ENCODE data around the gene FAM47E. TPM values are rescaled to one million over a fixed set of nuclear protein-coding genes. Genes with fewer than 3 reads are reported as not detected.

FAM47E gene
- total and polyA plus RNA-seq, 2 of the 8 experiments (the other 6 are each of a cell fraction or from before 2014, with no cell fraction given), result 1.3 to 1.4 TPM

GRCh38 chr4:76300012-76300411 lies 48.5 kb downstream of the FAM47E start:
- Histone ChIP-seq H3K4ac (replicated peaks; ENCODE audit: insufficient read length, low read depth, low read length) (no peak overlapping the region), H2BK20ac (ENCODE audit: low read length) (no peak overlapping the region), H3K4me3 (ENCODE audit: extremely low read depth in 1 of 4, insufficient read depth in 2 of 4, low read depth in 3 of 4, low read length in 4 of 4) (no peak overlapping the region), H3K27ac (ENCODE audit: low read depth, low read length) (no peak overlapping the region), H2BK120ac (replicated peaks; ENCODE audit: low read depth, low read length) (no peak overlapping the region), H4K5ac (ENCODE audit: insufficient read length, low read depth, low read length) (no peak overlapping the region), H4K20me1 (replicated peaks in 1 of 2; ENCODE audit: control insufficient read depth in 1 of 2, insufficient read depth in 2 of 2, low read length in 2 of 2) (peaks cover 0 to under 1% of the 10 kb centered on the region in 2 experiments), H3K23ac (ENCODE audit: insufficient read length) (no peak overlapping the region), H3K27me3 (replicated peaks in 1 of 4; ENCODE audit: control insufficient read depth in 3 of 4, extremely low read depth in 1 of 4, insufficient read depth in 3 of 4, low read length in 3 of 4) (peaks cover 0 to 4% (median 2%) of the 10 kb centered on the region in 4 experiments; a peak in 5 of 7 replicates), H2AFZ (ENCODE audit: low read length) (no peak overlapping the region), H3K9ac (replicated peaks in 1 of 4; ENCODE audit: extremely low read depth in 1 of 4, low read depth in 3 of 4, low read length in 3 of 4) (no peak overlapping the region), H3K56ac (replicated peaks; ENCODE audit: insufficient read length, low read depth, low read length) (no peak overlapping the region), H3K36me3 (ENCODE audit: control insufficient read depth in 2 of 4, insufficient read depth in 4 of 4, low read length in 3 of 4) (no peaks in the 10 kb centered on the region), H3K18ac (ENCODE audit: extremely low read depth, low read length) (no peak overlapping the region), H3K9me3 (ENCODE audit: insufficient read depth in 2 of 2, low read depth in 1 of 2, low read length in 1 of 2) (peaks cover 0 to 10% of the 10 kb centered on the region in 2 experiments; a peak in 2 of 4 replicates), H2BK5ac (ENCODE audit: low read depth, low read length) (no peak overlapping the region), H3K23me2 (ENCODE audit: low read depth, low read length) (no peaks in the 10 kb centered on the region), H4K8ac (ENCODE audit: extremely low read depth, insufficient read depth, low read length) (no peak overlapping the region), H2AK5ac (ENCODE audit: low read depth, low read length) (no peak overlapping the region), H2BK12ac (ENCODE audit: low read depth, low read length) (no peak overlapping the region), H3K4me2 (ENCODE audit: insufficient read depth in 1 of 2, low read depth in 2 of 2, low read length in 2 of 2) (no peak overlapping the region), H3K14ac (ENCODE audit: insufficient read length) (no peak overlapping the region), H3K79me1 (ENCODE audit: low read depth, low read length) (no peaks in the 10 kb centered on the region), H3K4me1 (replicated peaks in 1 of 4; ENCODE audit: control insufficient read depth in 3 of 4, insufficient read depth in 4 of 4, low read length in 3 of 4) (no peaks in the 10 kb centered on the region), H2BK15ac (ENCODE audit: low read length) (no peak overlapping the region), H4K91ac (replicated peaks; ENCODE audit: insufficient read length, low read length) (no peak overlapping the region), H3K79me2 (ENCODE audit: control insufficient read depth in 1 of 2, insufficient read depth in 2 of 2, low read length in 2 of 2) (no peaks in the 10 kb centered on the region)
- 76% methylated on average over 4 of the region's 4 CpGs; no CpG with 5 or more reads in 1 of the 2 experiments for whole genome bisulfite sequencing, 2 experiments (ENCODE audit: extremely low coverage in 1 of 2, insufficient coverage in 1 of 2, insufficient read length in 1 of 2, insufficient replicate concordance in 2 of 2, low coverage in 1 of 2, low lambda C conversion rate in 2 of 2, missing lambda C conversion rate in 1 of 2)
- CTCF ChIA-PET (ENCODE audit: partially characterized antibody), result interaction anchor here (1.0 to 1.2 kb wide), 2 partner anchors 9 to 22 kb away, joined by 3 read pairs; no protein-coding TSS in a partner anchor
- FAIRE-seq (no peak), DNase-seq (ENCODE audit: low read depth in 1 of 2, low spot score in 2 of 2) (no peak)
- POLR2A ChIA-PET (ENCODE audit: partially characterized antibody), result no interaction called here
- TF ChIP-seq CEBPB (IDR thresholded peaks at IDR 0.05; ENCODE audit: low read depth, low read length) (no peak), ZNF274 (IDR thresholded peaks at IDR 0.05; ENCODE audit: borderline replicate concordance, extremely low read depth, low read length) (no peak), POLR2AphosphoS5 (IDR thresholded peaks at IDR 0.05; ENCODE audit: low read depth, low read length) (no peak), CTCF (IDR thresholded peaks at IDR 0.05; ENCODE audit: control extremely low read depth in 1 of 3, insufficient read depth in 1 of 3, low read depth in 1 of 3, low read length in 3 of 3) (no peak), ATF2 (IDR thresholded peaks at IDR 0.05; ENCODE audit: low read length) (no peak), POU5F1 (IDR thresholded peaks at IDR 0.05; ENCODE audit: low read depth, low read length) (no peak), ATF3 (IDR thresholded peaks at IDR 0.05; ENCODE audit: insufficient read depth, low read depth, low read length) (no peak), CBX5 (IDR thresholded peaks at IDR 0.05; ENCODE audit: low read depth, low read length) (no peak), CTBP2 (IDR thresholded peaks at IDR 0.05; ENCODE audit: borderline replicate concordance, insufficient read depth, insufficient read length, low read length) (no peak)

Data from H1 (cell line).